Stimulated activated CD4-positive, alpha-beta T cell treated with anti-CD3 and anti-CD28 coated beads, TNF-alpha, amount 100 ng/mL, for 24 hours (primary cell): ENCODE measurements around the gene TEX22.

Source experiments
- DNase-seq, 3 experiments: peaks; one replicate each; pipeline ENCODE4 v3.0.0-alpha.2; 2020; ENCODE audit warnings: low read depth in 3 of 3

TEX22 gene

GRCh38 chr14:105420974-105421674 is 22.8 kb downstream of the TEX22 start:
- no peak for DNase-seq

- no peak for DNase-seq
Observed at GRCh38 chr14:105421723-105422615, 23.6 kb downstream of the TEX22 start.

- DNase-seq, result no peak
Observed at GRCh38 chr14:105422695-105423487, 24.6 kb downstream of the TEX22 start.

GRCh38 chr14:105423488-105424195 is 25.3 kb downstream of the TEX22 start:
- DNase-seq, result no peak

GRCh38 chr14:105424861-105425260 is 26.5 kb downstream of the TEX22 start:
- DNase-seq, result no peak

GRCh38 chr14:105425823-105426247 is 27.5 kb downstream of the TEX22 start:
- DNase-seq, result no peak

GRCh38 chr14:105426416-105427130 is 28.2 kb downstream of the TEX22 start:
- DNase-seq, result no peak

GRCh38 chr14:105427412-105427811 is 29.1 kb downstream of the TEX22 start:
- no peak for DNase-seq

- DNase-seq, result no peak
Observed at GRCh38 chr14:105427936-105428485, 29.7 kb downstream of the TEX22 start.

GRCh38 chr14:105430042-105430441 is 31.7 kb downstream of the TEX22 start:
- DNase-seq, result no peak

GRCh38 chr14:105430565-105430964 is 32.2 kb downstream of the TEX22 start:
- no peak for DNase-seq

GRCh38 chr14:105431256-105431655 is 32.9 kb downstream of the TEX22 start:
- DNase-seq, result no peak

GRCh38 chr14:105432657-105433056 is 34.3 kb downstream of the TEX22 start:
- DNase-seq, result no peak

GRCh38 chr14:105433161-105433605 is 34.8 kb downstream of the TEX22 start:
- no peak for DNase-seq

GRCh38 chr14:105436402-105436801 is 38.1 kb downstream of the TEX22 start:
- no peak for DNase-seq

GRCh38 chr14:105436891-105437722 is 38.8 kb downstream of the TEX22 start:
- no peak for DNase-seq

- no peak for DNase-seq
Observed at GRCh38 chr14:105437723-105438500, 39.6 kb downstream of the TEX22 start.

GRCh38 chr14:105439179-105439578 is 40.8 kb downstream of the TEX22 start:
- DNase-seq, result no peak
